Calu3 (cell line): ENCODE measurements around the gene ADAMTSL4. TPM values are rescaled to one million over a fixed set of nuclear protein-coding genes. Genes with fewer than 3 reads are reported as not detected.

Source experiments
- BruUV-seq: library from RNA; stranded (reverse); fragments of 400-500 nt; replicated peaks from 2 replicates; lab custom pipeline; 2021; lab: Mats Ljungman, UMichigan
- CTCF ChIA-PET: fragments of 300-600 bp; sonication (Branson Sonifier 250); formaldehyde crosslinking; loops from one replicate; lab custom pipeline; 2022; ENCODE audit warnings: antibody characterized with exemption; lab: Charles Lee
- DNase-seq: peaks from one replicate; pipeline ENCODE4 v3.0.0; 2022
- H3K27ac Mint-ChIP-seq: one replicate; pipeline ENCODE4 v1.8.0; 2022; ENCODE audit warnings: mixed read lengths; ENCODE audit not compliant: unreplicated experiment
- H3K27me3 Mint-ChIP-seq: one replicate; pipeline ENCODE4 v1.8.0; 2022; ENCODE audit warnings: mixed read lengths; ENCODE audit not compliant: unreplicated experiment
- H3K36me3 Mint-ChIP-seq: one replicate; pipeline ENCODE4 v1.8.0; 2022; ENCODE audit warnings: mild to moderate bottlenecking, moderate library complexity, mixed read lengths; ENCODE audit not compliant: insufficient read depth, unreplicated experiment
- H3K4me1 Mint-ChIP-seq: one replicate; pipeline ENCODE4 v1.8.0; 2022; ENCODE audit warnings: mild to moderate bottlenecking, low read depth, mixed read lengths; ENCODE audit not compliant: unreplicated experiment
- H3K4me3 Mint-ChIP-seq: one replicate; pipeline ENCODE4 v1.8.0; 2022; ENCODE audit warnings: mild to moderate bottlenecking, low read depth, moderate library complexity, mixed read lengths; ENCODE audit not compliant: unreplicated experiment
- H3K9me3 Mint-ChIP-seq: one replicate; pipeline ENCODE4 v1.8.0; 2022; ENCODE audit warnings: low read depth, mixed read lengths; ENCODE audit not compliant: unreplicated experiment
- intact Hi-C: fragments of 100-400 bp; cut with micrococcal nuclease; formaldehyde crosslinking; loops from one replicate; pipeline ENCODE4 v1.10.0; 2022; ENCODE audit not compliant: unreplicated experiment
- total RNA-seq: library from RNA; stranded (reverse); gene quantifications from 2 replicates; pipeline ENCODE4 v1.2.3, GENCODE V29; 2022
- TF ChIP-seq, protein P1 (sequence below): fragments of 200-600 bp; IDR thresholded peaks from one replicate; pipeline ENCODE4 v1.8.0; 2022; ENCODE audit warnings: antibody characterized with exemption; ENCODE audit not compliant: unreplicated experiment

ADAMTSL4 gene
- total RNA-seq, 1 experiment from 2014 or later = 1.9 TPM

DNA sequence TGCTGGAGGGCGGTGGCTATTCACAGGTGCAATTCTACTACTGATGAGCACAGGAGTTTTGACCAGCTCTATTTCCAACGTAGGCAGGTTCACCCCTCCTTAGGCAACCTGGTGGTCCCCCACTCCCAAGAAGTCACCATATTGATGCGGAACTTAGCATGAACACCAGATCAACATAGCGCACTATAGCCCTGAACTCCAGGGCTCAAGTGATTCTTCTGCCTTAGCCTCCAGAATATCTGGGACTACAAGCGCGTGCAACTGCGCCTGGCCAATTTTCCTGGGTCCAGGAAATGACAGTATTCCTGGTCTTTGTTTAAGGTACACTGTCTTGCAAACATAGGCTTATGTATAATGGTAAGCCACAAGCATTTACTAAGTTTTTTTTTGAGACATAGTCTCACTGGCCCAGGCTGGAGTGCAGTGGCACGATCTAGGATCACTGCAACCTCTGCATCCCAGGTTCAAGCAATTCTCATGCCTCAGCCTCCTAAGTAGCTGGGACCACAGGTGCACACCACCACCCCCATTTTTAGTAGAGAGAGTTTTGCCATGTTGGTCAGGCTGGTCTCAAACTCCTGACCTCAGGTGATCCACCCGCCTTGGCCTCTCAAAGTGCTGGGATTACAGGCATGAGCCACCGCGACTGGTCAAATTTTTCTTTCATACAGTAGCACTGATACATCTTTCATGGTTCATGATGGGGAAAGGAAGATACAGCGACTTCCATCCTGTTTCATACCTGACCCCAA is 17.6 kb downstream of the ADAMTSL4 start:
- H3K9me3 Mint-ChIP-seq = no peaks in the 10 kb centered on the region
- no peak for DNase-seq
- CTCF ChIA-PET = interaction anchor here (0.5 to 1.8 kb wide), 6 partner anchors 10 to 418 kb away, joined by 3 to 6 read pairs (median 4); partner anchors contain the start of gene MCL1
- no peaks in the 10 kb centered on the region for H3K27me3 Mint-ChIP-seq
- peaks cover 72% of the 10 kb centered on the region for H3K4me1 Mint-ChIP-seq
- intact Hi-C loops = loop anchor here (10.0 kb wide), 1 partner anchor 128 kb away; the partner anchor contains the start of gene GOLPH3L
- peak overlapping the region; percentile 66 for H3K4me3 Mint-ChIP-seq
- peaks cover 93% of the 10 kb centered on the region for H3K36me3 Mint-ChIP-seq
- TF ChIP-seq, protein P1, sequence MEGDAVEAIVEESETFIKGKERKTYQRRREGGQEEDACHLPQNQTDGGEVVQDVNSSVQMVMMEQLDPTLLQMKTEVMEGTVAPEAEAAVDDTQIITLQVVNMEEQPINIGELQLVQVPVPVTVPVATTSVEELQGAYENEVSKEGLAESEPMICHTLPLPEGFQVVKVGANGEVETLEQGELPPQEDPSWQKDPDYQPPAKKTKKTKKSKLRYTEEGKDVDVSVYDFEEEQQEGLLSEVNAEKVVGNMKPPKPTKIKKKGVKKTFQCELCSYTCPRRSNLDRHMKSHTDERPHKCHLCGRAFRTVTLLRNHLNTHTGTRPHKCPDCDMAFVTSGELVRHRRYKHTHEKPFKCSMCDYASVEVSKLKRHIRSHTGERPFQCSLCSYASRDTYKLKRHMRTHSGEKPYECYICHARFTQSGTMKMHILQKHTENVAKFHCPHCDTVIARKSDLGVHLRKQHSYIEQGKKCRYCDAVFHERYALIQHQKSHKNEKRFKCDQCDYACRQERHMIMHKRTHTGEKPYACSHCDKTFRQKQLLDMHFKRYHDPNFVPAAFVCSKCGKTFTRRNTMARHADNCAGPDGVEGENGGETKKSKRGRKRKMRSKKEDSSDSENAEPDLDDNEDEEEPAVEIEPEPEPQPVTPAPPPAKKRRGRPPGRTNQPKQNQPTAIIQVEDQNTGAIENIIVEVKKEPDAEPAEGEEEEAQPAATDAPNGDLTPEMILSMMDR = no peak
- peak overlapping the region; percentile 91 for H3K27ac Mint-ChIP-seq
- no TSS peak for BruUV-seq

DNA sequence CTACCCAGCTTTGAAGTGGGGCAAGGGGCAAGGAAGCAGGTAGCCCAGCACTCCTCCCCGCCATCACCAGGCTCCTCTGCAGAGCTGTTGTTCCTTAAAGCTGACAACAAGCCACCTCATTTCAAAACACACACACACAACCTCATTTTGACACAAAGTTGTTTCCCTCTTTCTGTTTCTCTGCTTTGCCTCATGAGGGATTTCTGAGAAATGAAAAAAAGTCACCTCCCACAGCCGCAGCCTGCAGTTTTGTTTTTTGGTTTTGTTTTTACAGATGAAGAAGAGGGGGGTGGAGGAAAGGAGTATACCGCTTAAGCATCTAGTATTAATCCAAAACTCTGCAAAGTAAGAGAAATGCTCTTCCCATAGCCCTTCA is 18.1 kb downstream of the ADAMTSL4 start:
- Mint-ChIP-seq H3K4me1 (peaks cover 67% of the 10 kb centered on the region), H3K9me3 (no peaks in the 10 kb centered on the region), H3K27ac (peak overlapping the region; percentile 91), H3K4me3 (peak overlapping the region; percentile 66), H3K36me3 (peaks cover 93% of the 10 kb centered on the region), H3K27me3 (no peaks in the 10 kb centered on the region)
- CTCF ChIA-PET = interaction anchor here (0.5 to 1.8 kb wide), 5 partner anchors 10 to 418 kb away, joined by 3 to 6 read pairs (median 4); partner anchors contain the start of gene MCL1
- BruUV-seq = no TSS peak
- TF ChIP-seq, protein P1 = no peak
- intact Hi-C loops = loop anchor here (10.0 kb wide), 1 partner anchor 127 kb away; the partner anchor contains the start of gene GOLPH3L
- no peak for DNase-seq

DNA sequence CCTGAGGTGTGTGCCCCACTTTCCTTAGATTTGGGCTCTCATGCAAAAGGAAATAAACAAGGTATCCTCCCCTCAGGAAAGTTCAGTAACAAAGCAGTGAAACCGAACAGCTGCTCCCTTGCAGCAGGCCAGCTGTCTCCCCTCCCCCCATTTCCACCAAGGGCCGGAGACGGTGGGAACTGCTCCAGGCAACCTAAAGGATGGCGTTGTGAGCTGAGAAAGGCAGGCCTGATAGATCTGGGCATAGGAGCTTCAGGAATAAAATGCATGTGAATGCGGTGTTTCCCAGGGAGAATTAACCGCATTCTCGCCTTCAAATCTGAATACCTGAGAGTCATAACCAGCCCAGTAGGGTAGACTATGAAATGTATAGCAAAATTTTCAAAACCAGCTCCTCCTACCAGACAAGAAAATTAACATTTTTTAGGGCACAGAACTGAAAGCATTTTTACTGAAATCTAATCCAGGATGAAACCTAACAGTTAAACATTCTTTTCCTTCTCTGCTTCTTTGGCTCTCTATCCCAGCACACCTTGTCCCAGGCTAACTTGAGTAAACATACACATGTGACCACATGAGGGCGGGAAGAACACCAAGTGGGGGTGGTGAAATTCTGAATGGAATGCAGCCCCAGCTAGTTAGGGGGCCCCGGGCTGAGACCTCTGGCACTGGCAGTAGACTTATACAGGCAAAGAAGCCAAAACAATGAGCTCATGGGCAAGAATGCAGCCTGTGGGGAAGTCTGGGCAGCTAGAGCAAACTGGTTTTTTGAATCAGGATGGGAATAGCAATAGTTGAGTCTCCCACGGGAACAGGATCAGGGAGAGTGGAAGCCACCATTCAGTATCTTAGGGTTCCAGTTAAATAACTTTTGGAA is 18.7 kb downstream of the ADAMTSL4 start:
- H3K4me3 Mint-ChIP-seq = peak overlapping the region; percentile 66
- H3K27me3 Mint-ChIP-seq = no peaks in the 10 kb centered on the region
- no peaks in the 10 kb centered on the region for H3K9me3 Mint-ChIP-seq
- CTCF ChIA-PET = interaction anchor here (0.5 to 1.8 kb wide), 9 partner anchors 9 to 417 kb away, joined by 3 to 6 read pairs (median 4); partner anchors contain the start of genes ENSA and MCL1
- TF ChIP-seq, protein P1 = no peak
- H3K4me1 Mint-ChIP-seq = peaks cover 60% of the 10 kb centered on the region
- DNase-seq = peak; percentile 92
- peak overlapping the region; percentile 91 for H3K27ac Mint-ChIP-seq
- intact Hi-C loops = loop anchor here (1.0 to 10.0 kb wide), 2 partner anchors 8 to 127 kb away; partner anchors contain the start of gene GOLPH3L
- BruUV-seq = no TSS peak
- H3K36me3 Mint-ChIP-seq = peaks cover 93% of the 10 kb centered on the region

DNA sequence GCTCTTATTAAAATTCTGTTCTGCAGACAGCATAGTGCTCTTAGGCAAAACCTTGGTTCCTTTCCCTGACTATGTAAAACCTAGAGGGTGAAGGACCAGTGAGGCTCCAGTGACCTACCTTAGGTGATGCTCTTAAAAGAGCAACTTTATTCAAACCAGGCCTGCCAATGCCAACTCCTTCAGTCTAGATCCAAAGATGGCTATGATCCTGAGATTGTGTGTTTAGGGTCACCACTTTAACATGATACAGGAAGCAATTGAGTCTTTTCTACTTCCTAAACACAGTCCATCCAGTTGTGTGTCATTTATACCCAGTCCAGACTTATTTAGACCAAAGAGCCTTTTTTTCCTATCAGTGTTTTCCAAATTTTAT is 19.4 kb downstream of the ADAMTSL4 start:
- TF ChIP-seq, protein P1 = no peak
- Mint-ChIP-seq H3K36me3 (peaks cover 93% of the 10 kb centered on the region), H3K4me1 (peaks cover 54% of the 10 kb centered on the region), H3K27ac (peak overlapping the region; percentile 91), H3K27me3 (no peaks in the 10 kb centered on the region), H3K9me3 (no peaks in the 10 kb centered on the region), H3K4me3 (peak overlapping the region; percentile 66)
- DNase-seq = no peak
- intact Hi-C loops = loop anchor here (1.0 to 10.0 kb wide), 2 partner anchors 8 to 126 kb away; partner anchors contain the start of gene GOLPH3L
- BruUV-seq = TSS peak; percentile 75
- CTCF ChIA-PET = interaction anchor here (0.6 to 1.8 kb wide), 6 partner anchors 9 to 61 kb away, joined by 3 to 6 read pairs (median 4); partner anchors contain the start of genes ENSA and MCL1
